DOHH2 (cell line): ENCODE measurements around the gene WSCD2.

Source experiments
- CTCF ChIP-seq: fragments of 200-600 bp; sonication (generic); IDR thresholded peaks from one replicate; pipeline ENCODE4 v1.5.1; 2014; ENCODE audit warnings: antibody characterized with exemption, mild to moderate bottlenecking, low read depth, low read length; ENCODE audit not compliant: poor library complexity, severe bottlenecking
- EZH2phosphoT487 ChIP-seq: fragments of 200-600 bp; sonication (generic); IDR thresholded peaks from 2 replicates; pipeline ENCODE4 v1.6.1; 2017; ENCODE audit warnings: borderline replicate concordance, mild to moderate bottlenecking, antibody characterized with exemption, low read length, moderate library complexity, mixed read lengths

- TF ChIP-seq CTCF (no peak), EZH2phosphoT487 (no peak)
Observed at GRCh38 chr12:108128221-108129016, 669 bp upstream of the WSCD2 start.
